Activated T-helper 17 cell treated with anti-CD3 and anti-CD28 coated beads, Interleukin-2, amount 50 U/mL, for 72 hours (primary cell): ENCODE data around the gene DEXI. TPM values are rescaled to one million over a fixed set of nuclear protein-coding genes. Genes with fewer than 3 reads are reported as not detected.

Experiments used
- ATAC-seq: fragments of 150-1000 bp; cut with Tn5 transposase; replicated peaks from 2 replicates; pipeline ENCODE4 v1.10.0; 2021; ENCODE audit warnings: mild to moderate bottlenecking, moderate library complexity
- H3K27ac Mint-ChIP-seq: one replicate; pipeline ENCODE4 v1.8.0; 2022; ENCODE audit warnings: mixed read lengths
- H3K27me3 Mint-ChIP-seq: one replicate; pipeline ENCODE4 v1.8.0; 2022; ENCODE audit warnings: mixed read lengths
- H3K36me3 Mint-ChIP-seq: one replicate; pipeline ENCODE4 v1.8.0; 2022; ENCODE audit warnings: low read depth, mild to moderate bottlenecking, mixed read lengths
- H3K4me1 Mint-ChIP-seq: one replicate; pipeline ENCODE4 v1.8.0; 2022; ENCODE audit warnings: mixed read lengths
- H3K4me3 Mint-ChIP-seq: one replicate; pipeline ENCODE4 v1.8.0; 2022; ENCODE audit warnings: mild to moderate bottlenecking, mixed read lengths
- H3K9me3 Mint-ChIP-seq: one replicate; pipeline ENCODE4 v1.8.0; 2022; ENCODE audit warnings: mixed read lengths
- total RNA-seq, 2 donors: library from RNA; stranded (reverse); gene quantifications; one replicate each; pipeline ENCODE4 v1.2.3, GENCODE V29; 2022

Gene DEXI
- total RNA-seq, 2 donors from 2014 or later = 22.6 to 24.6 TPM

DNA sequence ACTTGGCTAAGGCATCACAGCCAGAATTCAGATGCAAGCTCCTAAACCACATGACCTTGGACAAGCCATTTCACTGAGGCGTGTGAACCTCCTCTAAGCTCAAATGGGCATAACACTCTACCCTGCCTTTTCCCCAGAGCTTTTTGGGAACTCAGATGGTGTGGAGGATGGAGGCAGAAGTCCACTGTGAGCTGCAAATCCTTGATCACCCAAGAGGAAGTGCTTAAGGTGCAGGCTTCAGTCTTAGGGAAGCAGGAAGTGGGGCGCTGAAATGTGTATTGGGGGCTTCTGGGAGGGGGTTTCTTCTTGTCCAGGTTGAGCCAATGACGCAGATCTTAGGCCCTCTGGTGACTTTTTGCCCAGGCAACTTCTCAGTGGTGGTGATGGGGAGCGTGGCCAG, 52.4 kb downstream of the DEXI start:
- Mint-ChIP-seq H3K4me3 (no peak overlapping the region), H3K27ac (no peak overlapping the region), H3K4me1 (peaks cover 5% of the 10 kb centered on the region), H3K36me3 (no peaks in the 10 kb centered on the region), H3K27me3 (peaks cover 6% of the 10 kb centered on the region), H3K9me3 (no peaks in the 10 kb centered on the region)
- no peak for ATAC-seq

- Mint-ChIP-seq H3K9me3 (no peaks in the 10 kb centered on the region), H3K27me3 (peaks cover 5% of the 10 kb centered on the region), H3K36me3 (no peaks in the 10 kb centered on the region), H3K27ac (no peak overlapping the region), H3K4me3 (no peak overlapping the region), H3K4me1 (peaks cover 5% of the 10 kb centered on the region)
- ATAC-seq = no peak
Observed at GRCh38 chr16:10888320-10888937, 53.8 kb downstream of the DEXI start.

GRCh38 chr16:10885246-10885645, 57.0 kb downstream of the DEXI start:
- no peak for ATAC-seq
- Mint-ChIP-seq H3K27ac (no peak overlapping the region), H3K4me1 (peaks cover 14% of the 10 kb centered on the region)

GRCh38 chr16:10883004-10883403, 59.3 kb downstream of the DEXI start:
- Mint-ChIP-seq H3K4me1 (peaks cover 20% of the 10 kb centered on the region), H3K36me3 (no peaks in the 10 kb centered on the region), H3K9me3 (no peaks in the 10 kb centered on the region), H3K27ac (no peak overlapping the region), H3K4me3 (no peak overlapping the region), H3K27me3 (peaks cover 13% of the 10 kb centered on the region)
- no peak for ATAC-seq

More at GRCh38 chr16:10885246-10885645, 57.0 kb downstream of the DEXI start:
- Mint-ChIP-seq H3K36me3 (no peaks in the 10 kb centered on the region), H3K9me3 (no peaks in the 10 kb centered on the region), H3K27me3 (peaks cover 7% of the 10 kb centered on the region), H3K4me3 (no peak overlapping the region)

DNA sequence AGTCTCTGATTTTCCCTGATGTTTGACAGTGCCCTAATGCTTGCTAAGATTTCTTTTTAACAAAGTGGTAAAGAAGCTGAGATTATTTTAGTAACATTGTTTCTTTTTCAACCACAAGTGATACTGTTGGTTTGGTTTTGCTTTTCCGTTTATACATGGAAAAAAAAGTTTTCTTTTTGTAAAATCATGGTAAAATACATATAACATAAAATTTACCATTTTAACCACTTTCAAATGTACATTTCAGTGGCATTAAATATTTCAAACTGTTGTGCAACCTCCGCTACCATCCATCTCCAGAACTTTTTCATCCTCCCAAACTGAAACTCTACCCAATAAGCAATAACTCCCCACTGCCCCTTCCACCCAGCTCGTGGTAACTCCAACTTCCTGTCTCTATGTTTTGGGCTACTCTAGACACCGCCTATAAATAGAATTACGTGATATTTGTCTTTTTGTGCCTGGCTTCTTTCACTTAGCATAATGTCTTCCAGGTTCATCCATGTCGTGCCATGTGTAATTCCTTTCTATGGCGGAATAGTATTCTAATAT, 60.7 kb downstream of the DEXI start:
- Mint-ChIP-seq H3K36me3 (no peaks in the 10 kb centered on the region), H3K4me3 (peak overlapping the region; percentile 22), H3K9me3 (no peaks in the 10 kb centered on the region), H3K27me3 (peaks cover 27% of the 10 kb centered on the region), H3K27ac (no peak overlapping the region), H3K4me1 (peaks cover 33% of the 10 kb centered on the region)
- no peak for ATAC-seq

- Mint-ChIP-seq H3K27me3 (peaks cover 33% of the 10 kb centered on the region), H3K36me3 (no peaks in the 10 kb centered on the region), H3K4me1 (peaks cover 31% of the 10 kb centered on the region), H3K4me3 (peak overlapping the region; percentile 22), H3K27ac (no peak overlapping the region), H3K9me3 (no peaks in the 10 kb centered on the region)
- ATAC-seq = no peak
Observed at GRCh38 chr16:10880594-10881452, 61.4 kb downstream of the DEXI start.

- H3K9me3 Mint-ChIP-seq = no peaks in the 10 kb centered on the region
- ATAC-seq = no peak
- peaks cover 40% of the 10 kb centered on the region for H3K27me3 Mint-ChIP-seq
- H3K4me3 Mint-ChIP-seq = peak overlapping the region; percentile 77
- H3K36me3 Mint-ChIP-seq = no peaks in the 10 kb centered on the region
- H3K27ac Mint-ChIP-seq = no peak overlapping the region
- H3K4me1 Mint-ChIP-seq = peaks cover 39% of the 10 kb centered on the region
Observed at GRCh38 chr16:10879681-10880589, 62.3 kb downstream of the DEXI start.

Other genes starting within 250 kb of the DEXI start
- 1 to 10 TPM in 1 of 2 donors, under 1 TPM in 1; 0.19 to 2.4 TPM for gene TEKT5, start 247.5 kb downstream of the DEXI start, total RNA-seq
- gene NUBP1, start 198.6 kb downstream of the DEXI start, total RNA-seq = 10 to 100 TPM; 32.9 to 46.6 TPM
- under 1 TPM; 0.22 to 0.69 TPM for gene TVP23A, start 123.7 kb downstream of the DEXI start, total RNA-seq
- gene CIITA, start 65.3 kb downstream of the DEXI start, total RNA-seq = 10 to 100 TPM in 1 of 2 donors, 1 to 10 TPM in 1; 8.6 to 64.2 TPM
- 10 to 100 TPM; 24.3 to 24.8 TPM for gene CLEC16A, start 2.1 kb upstream of the DEXI start, total RNA-seq